PC-3 (cell line): ENCODE measurements around the gene ABCA7. TPM values are rescaled to one million over a fixed set of nuclear protein-coding genes. Genes with fewer than 3 reads are reported as not detected.

ENCODE experiments used
- ATAC-seq: fragments of 200-7000 bp; cut with Tn5 transposase; 2 replicates; pipeline ENCODE4 v1.9.1; 2020; ENCODE audit warnings: mild to moderate bottlenecking, moderate library complexity
- BruUV-seq: library from RNA; stranded (reverse); fragments of 400-500 nt; replicated peaks from 2 replicates; lab custom pipeline; 2021; lab: Mats Ljungman, UMichigan
- CTCF ChIA-PET: fragments of 300-600 bp; sonication (Branson Sonifier 250); formaldehyde crosslinking; loops from one replicate; lab custom pipeline; 2022; ENCODE audit warnings: antibody characterized with exemption; lab: Charles Lee
- POLR2A ChIA-PET: fragments of 300-600 bp; sonication (Branson Sonifier 250); formaldehyde crosslinking; loops from one replicate; lab custom pipeline; 2022; ENCODE audit warnings: antibody characterized with exemption; ENCODE audit not compliant: unreplicated experiment; lab: Charles Lee
- DNase-seq: peaks from one replicate; pipeline ENCODE4 v3.0.0-alpha.2; 2015
- H2AFZ ChIP-seq: fragments of 300-600 bp; sonication (generic); 2 replicates; pipeline ENCODE4 v1.6.0; 2016; ENCODE audit warnings: antibody characterized with exemption, low read length
- H3F3A ChIP-seq: fragments of 300-600 bp; sonication (generic); one replicate; pipeline ENCODE4 v1.6.0; 2017; ENCODE audit warnings: antibody characterized with exemption, low read length, control low read depth, mild to moderate bottlenecking; ENCODE audit not compliant: unreplicated experiment
- H3K27ac ChIP-seq: fragments of 300-600 bp; sonication (generic); 2 replicates; pipeline ENCODE4 v1.5.1; 2016; ENCODE audit warnings: mild to moderate bottlenecking, low read length
- H3K27me3 ChIP-seq: fragments of 300-600 bp; sonication (generic); 2 replicates; pipeline ENCODE4 v1.6.1; 2016; ENCODE audit warnings: low read length, mixed read lengths
- H3K36me3 ChIP-seq: fragments of 300-600 bp; sonication (generic); 2 replicates; pipeline ENCODE4 v1.6.1; 2016; ENCODE audit warnings: low read depth, mixed run types, low read length, mixed read lengths
- H3K4me1 ChIP-seq: fragments of 300-600 bp; sonication (generic); 2 replicates; pipeline ENCODE4 v1.5.1; 2016; ENCODE audit warnings: low read length; ENCODE audit not compliant: insufficient read depth
- H3K4me2 ChIP-seq: fragments of 300-600 bp; sonication (generic); 2 replicates; pipeline ENCODE4 v1.6.0; 2016; ENCODE audit warnings: low read length
- H3K4me3 ChIP-seq: fragments of 300-600 bp; sonication (generic); 2 replicates; pipeline ENCODE4 v1.5.1; 2016; ENCODE audit warnings: mild to moderate bottlenecking, low read length, mixed read lengths
- H3K79me2 ChIP-seq: fragments of 300-600 bp; sonication (generic); 2 replicates; pipeline ENCODE4 v1.6.1; 2017; ENCODE audit warnings: low read length, mixed read lengths
- H3K9ac ChIP-seq: fragments of 300-600 bp; sonication (generic); 2 replicates; pipeline ENCODE4 v1.6.0; 2016; ENCODE audit warnings: mild to moderate bottlenecking, low read length
- H3K9me2 ChIP-seq: fragments of 300-600 bp; sonication (generic); replicated peaks from 2 replicates; pipeline ENCODE4 v1.6.1; 2016; ENCODE audit warnings: mixed run types, low read length, mixed read lengths
- H3K9me3 ChIP-seq: fragments of 300-600 bp; sonication (generic); 2 replicates; pipeline ENCODE4 v1.6.1; 2016; ENCODE audit warnings: low read length, mixed read lengths
- H4K20me1 ChIP-seq: fragments of 300-600 bp; sonication (generic); 2 replicates; pipeline ENCODE4 v1.6.1; 2016; ENCODE audit warnings: low read length, mixed read lengths
- EZH2 ChIP-seq: fragments of 300-600 bp; sonication (generic); IDR thresholded peaks from one replicate; pipeline ENCODE4 v1.6.1; 2017; ENCODE audit warnings: antibody characterized with exemption, mild to moderate bottlenecking, low read length; ENCODE audit not compliant: unreplicated experiment
- EZH2phosphoT487 ChIP-seq: fragments of 300-600 bp; sonication (generic); IDR thresholded peaks from 2 replicates; pipeline ENCODE4 v1.6.1; 2018; ENCODE audit warnings: mild to moderate bottlenecking, antibody characterized with exemption, low read length, borderline replicate concordance
- intact Hi-C: fragments of 100-400 bp; cut with micrococcal nuclease; formaldehyde crosslinking; loops from 2 replicates; pipeline ENCODE4 v1.9.0; 2023
- total RNA-seq: library from RNA; depleted of rRNA; stranded (reverse); fragments of >200 nt; gene quantifications from 2 replicates; pipeline ENCODE4 v1.2.3, GENCODE V29; 2014
- TF ChIP-seq, protein P1 (sequence below): fragments of 300-600 bp; sonication (generic); conservative IDR thresholded peaks from 2 replicates; pipeline ENCODE4 v1.5.1; 2017; ENCODE audit warnings: antibody characterized with exemption, low read depth, mild to moderate bottlenecking, low read length

The ABCA7 gene
- total RNA-seq, 1 experiment from 2014 or later = 27.3 TPM

DNA sequence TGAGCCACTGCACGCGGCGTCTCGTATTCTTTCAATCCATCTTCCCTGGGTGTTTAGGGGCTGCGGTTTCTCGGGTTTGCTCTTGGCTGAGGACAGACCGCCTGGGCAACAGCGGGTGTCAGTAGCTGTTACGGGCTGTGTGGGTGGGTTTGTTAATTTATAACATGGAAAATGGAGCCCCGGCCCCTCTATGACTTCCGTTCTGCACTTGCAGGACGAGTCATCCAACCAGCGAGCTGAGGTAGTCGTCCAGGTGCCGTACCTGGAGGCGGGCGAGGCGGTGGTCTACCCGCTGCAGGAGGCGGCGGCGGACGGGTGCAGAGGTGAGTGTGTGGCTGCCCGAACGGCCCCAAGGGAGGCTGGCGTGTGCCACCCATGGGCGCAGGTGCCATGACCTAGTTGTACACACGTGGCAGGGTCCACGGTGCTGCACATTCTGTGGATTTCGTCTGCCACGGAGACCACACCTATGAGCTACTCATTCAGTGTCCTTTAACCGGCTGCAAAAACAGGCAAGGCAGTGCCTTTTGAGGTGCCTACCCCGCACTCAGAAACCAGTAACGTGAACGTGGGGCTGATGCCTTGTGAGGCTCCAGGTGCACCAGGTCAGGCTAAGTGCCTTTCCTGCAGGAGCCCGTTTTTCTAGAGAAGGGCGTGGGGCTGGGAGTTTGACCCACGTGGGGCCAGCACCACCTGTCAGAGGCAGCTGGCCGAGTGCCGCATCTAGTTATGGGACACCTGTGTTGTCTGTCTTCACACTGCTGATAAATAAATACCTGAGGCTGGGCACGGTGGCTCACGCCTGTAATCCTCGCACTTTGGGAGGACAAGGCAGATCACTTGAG lies 44.3 kb downstream of the ABCA7 start:
- Histone ChIP-seq H3K36me3 (no peaks in the 10 kb centered on the region), H3K27me3 (no peaks in the 10 kb centered on the region), H4K20me1 (no peaks in the 10 kb centered on the region), H3F3A (no peaks in the 10 kb centered on the region), H3K9ac (no peak overlapping the region), H3K4me3 (no peak overlapping the region), H3K9me2 (no peaks in the 10 kb centered on the region), H3K79me2 (no peaks in the 10 kb centered on the region), H3K9me3 (no peaks in the 10 kb centered on the region), H3K4me2 (no peak overlapping the region), H2AFZ (no peak overlapping the region), H3K4me1 (no peaks in the 10 kb centered on the region), H3K27ac (no peak overlapping the region)
- DNase-seq = no peak
- no peak for ATAC-seq
- CTCF ChIA-PET = no interaction called here
- intact Hi-C loops = no loop called here
- POLR2A ChIA-PET = no interaction called here
- no peak for TF ChIP-seq EZH2
- TF ChIP-seq EZH2phosphoT487 = no peak
- TF ChIP-seq, protein P1, sequence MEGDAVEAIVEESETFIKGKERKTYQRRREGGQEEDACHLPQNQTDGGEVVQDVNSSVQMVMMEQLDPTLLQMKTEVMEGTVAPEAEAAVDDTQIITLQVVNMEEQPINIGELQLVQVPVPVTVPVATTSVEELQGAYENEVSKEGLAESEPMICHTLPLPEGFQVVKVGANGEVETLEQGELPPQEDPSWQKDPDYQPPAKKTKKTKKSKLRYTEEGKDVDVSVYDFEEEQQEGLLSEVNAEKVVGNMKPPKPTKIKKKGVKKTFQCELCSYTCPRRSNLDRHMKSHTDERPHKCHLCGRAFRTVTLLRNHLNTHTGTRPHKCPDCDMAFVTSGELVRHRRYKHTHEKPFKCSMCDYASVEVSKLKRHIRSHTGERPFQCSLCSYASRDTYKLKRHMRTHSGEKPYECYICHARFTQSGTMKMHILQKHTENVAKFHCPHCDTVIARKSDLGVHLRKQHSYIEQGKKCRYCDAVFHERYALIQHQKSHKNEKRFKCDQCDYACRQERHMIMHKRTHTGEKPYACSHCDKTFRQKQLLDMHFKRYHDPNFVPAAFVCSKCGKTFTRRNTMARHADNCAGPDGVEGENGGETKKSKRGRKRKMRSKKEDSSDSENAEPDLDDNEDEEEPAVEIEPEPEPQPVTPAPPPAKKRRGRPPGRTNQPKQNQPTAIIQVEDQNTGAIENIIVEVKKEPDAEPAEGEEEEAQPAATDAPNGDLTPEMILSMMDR = no peak
- BruUV-seq = no TSS peak

- CTCF ChIA-PET = no interaction called here
These were observed 45.2 kb downstream of the ABCA7 start for GRCh38 chr19:1085053-1085658.

More at GRCh38 chr19:1085053-1085658, 45.2 kb downstream of the ABCA7 start:
- Histone ChIP-seq H3K27ac (no peak overlapping the region), H3K36me3 (no peaks in the 10 kb centered on the region), H3K9ac (no peak overlapping the region), H3F3A (no peaks in the 10 kb centered on the region), H3K27me3 (no peaks in the 10 kb centered on the region), H3K9me3 (no peaks in the 10 kb centered on the region), H3K9me2 (no peaks in the 10 kb centered on the region), H4K20me1 (no peaks in the 10 kb centered on the region), H3K4me1 (no peaks in the 10 kb centered on the region), H2AFZ (no peak overlapping the region), H3K4me3 (no peak overlapping the region), H3K79me2 (no peaks in the 10 kb centered on the region), H3K4me2 (no peak overlapping the region)
- intact Hi-C loops = no loop called here
- TF ChIP-seq, protein P1 = no peak
- TF ChIP-seq EZH2 (no peak), EZH2phosphoT487 (no peak)
- ATAC-seq (no peak), DNase-seq (no peak)
- POLR2A ChIA-PET = no interaction called here
- BruUV-seq = no TSS peak
